Epithelial cell of prostate (primary cell): ENCODE results near the gene STUB1.

ENCODE experiments used
- DNase-seq: peaks from one replicate; pipeline ENCODE4 v3.0.0-alpha.2; 2011; ENCODE audit warnings: low read depth, low spot score
- H3K27ac ChIP-seq: fragments of 450-650 bp; 2 replicates; pipeline ENCODE4 v1.5.1; 2017; ENCODE audit warnings: mild to moderate bottlenecking

The STUB1 gene

DNA sequence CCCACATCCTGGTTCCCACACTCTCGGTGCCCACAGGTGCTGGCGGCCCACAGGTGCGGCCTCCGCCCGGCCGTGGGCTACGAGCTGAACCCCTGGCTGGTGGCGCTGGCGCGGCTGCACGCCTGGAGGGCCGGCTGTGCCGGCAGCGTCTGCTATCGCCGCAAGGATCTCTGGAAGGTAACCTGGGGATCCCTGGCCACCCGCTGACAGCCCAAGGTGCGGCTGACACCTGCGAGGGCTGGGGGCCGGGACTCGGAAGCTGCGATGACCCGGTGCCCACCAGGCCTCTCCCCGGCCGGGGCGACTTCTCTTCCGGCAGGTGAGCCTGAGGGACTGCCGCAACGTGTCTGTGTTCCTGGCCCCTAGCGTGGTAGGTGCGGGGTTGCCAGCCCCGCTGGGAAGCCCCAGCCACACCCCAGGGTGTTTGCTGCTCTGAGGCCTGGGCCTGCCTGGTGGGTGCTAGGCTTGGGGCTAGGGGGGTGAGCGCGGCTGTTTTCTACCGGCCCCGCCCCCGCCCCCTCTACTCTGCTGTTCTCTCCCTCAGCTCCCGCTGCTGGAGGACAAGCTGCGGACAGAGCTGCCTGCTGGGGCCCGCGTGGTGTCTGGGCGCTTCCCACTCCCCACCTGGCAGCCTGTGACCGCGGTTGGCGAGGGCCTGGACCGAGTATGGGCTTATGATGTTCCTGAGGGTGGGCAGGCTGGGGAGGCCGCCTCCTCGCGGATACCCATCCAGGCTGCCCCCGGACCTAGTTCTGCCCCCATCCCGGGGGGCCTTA lies 41.7 kb downstream of the STUB1 start:
- no peak for DNase-seq
- peak overlapping the region; percentile 78 for H3K27ac ChIP-seq

DNA sequence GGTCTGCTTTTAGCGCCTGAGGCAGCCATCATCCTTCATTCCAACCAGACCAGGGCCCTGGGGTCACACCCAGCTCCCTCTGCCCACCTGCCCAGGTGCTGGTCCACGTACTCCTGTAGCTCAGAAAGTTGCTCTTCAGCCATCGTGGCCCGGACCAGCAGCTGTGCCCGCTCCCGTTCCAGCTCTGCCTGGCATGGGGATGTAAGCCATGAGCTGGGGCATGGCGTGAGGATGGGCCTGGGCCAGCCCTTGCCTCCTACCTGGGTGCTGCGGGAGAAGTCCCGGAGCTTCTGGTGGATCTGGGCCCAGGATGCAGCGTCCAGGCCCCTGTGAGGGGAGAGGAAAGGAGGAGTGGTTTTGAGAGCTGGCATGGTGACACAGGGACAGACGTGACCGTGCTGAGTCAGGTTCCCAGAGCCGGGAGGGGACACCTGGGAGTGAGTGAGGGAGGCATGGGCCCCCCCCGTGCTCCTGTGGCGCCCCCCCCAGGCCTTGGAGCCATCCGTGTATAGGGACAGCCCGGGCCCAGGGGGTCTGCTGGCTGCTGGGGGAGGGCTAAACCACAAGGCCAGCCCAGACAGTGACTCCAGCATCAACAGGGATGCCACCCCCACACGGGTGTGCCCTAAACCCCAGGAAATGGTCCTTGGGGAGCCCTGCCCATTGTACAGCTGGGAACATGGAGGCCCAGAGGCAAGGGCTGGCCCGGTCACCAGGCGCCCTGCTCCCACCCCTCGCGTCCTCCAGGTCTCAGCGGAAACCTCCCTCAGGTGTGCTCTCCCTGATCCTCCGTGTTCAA lies 42.8 kb downstream of the STUB1 start:
- no peak for DNase-seq
- no peak overlapping the region for H3K27ac ChIP-seq

DNA sequence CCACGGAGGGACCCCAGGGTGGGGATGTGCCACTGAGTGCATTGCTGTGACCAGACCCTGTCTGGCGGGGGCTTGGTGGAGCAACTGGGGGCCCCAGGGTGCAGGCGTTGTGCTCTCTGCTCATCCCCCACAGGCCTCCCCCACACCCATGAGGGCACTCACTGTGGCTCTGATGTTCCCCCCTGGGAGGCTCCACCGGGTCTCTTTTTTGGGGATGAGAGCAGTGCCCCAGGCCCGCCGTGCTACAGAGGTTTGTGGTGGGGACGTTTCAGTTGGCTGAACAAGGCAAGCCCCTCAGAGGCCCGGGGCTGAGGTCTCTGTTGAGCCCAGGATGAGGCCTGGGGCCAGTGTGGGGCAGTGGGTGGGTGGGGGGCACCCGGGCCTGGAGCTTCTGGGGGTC lies 43.5 kb downstream of the STUB1 start:
- no peak overlapping the region for H3K27ac ChIP-seq
- no peak for DNase-seq

GRCh38 chr16:724188-725040 lies 44.2 kb downstream of the STUB1 start:
- no peak overlapping the region for H3K27ac ChIP-seq
- DNase-seq, result no peak

DNA sequence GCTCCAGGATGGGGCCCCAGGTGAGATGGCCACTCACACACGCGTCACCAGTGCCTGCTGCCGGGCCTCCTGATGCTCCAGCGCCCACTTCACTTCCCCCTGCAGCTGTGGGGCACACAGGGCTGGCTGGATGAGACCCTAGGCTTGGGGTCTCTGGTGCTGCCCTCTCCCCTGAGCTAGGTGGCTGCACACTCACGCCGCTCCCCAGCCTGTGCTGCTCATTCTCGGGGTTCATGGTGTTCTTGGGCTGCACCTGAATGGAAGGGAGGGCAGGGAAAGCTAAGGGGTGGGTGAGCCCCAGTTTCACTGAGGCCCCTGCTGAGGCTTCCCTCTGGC lies 44.8 kb downstream of the STUB1 start:
- no peak for DNase-seq
- H3K27ac ChIP-seq, result no peak overlapping the region

GRCh38 chr16:725463-726187 lies 45.4 kb downstream of the STUB1 start:
- no peak overlapping the region for H3K27ac ChIP-seq
- no peak for DNase-seq

DNA sequence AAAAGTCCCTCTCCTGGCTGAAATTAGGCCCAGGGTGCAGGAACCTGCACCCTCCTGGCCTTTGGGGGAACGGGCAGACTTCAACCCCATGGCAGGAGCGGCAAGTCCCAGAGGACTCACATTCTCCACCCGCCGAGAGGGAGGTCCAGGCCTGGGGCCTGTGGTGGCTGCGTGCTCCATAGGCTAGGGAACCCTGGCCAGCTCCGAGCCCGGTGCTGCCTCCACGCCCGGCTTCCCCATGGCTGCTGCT lies 45.9 kb downstream of the STUB1 start:
- no peak for DNase-seq
- no peak overlapping the region for H3K27ac ChIP-seq

DNA sequence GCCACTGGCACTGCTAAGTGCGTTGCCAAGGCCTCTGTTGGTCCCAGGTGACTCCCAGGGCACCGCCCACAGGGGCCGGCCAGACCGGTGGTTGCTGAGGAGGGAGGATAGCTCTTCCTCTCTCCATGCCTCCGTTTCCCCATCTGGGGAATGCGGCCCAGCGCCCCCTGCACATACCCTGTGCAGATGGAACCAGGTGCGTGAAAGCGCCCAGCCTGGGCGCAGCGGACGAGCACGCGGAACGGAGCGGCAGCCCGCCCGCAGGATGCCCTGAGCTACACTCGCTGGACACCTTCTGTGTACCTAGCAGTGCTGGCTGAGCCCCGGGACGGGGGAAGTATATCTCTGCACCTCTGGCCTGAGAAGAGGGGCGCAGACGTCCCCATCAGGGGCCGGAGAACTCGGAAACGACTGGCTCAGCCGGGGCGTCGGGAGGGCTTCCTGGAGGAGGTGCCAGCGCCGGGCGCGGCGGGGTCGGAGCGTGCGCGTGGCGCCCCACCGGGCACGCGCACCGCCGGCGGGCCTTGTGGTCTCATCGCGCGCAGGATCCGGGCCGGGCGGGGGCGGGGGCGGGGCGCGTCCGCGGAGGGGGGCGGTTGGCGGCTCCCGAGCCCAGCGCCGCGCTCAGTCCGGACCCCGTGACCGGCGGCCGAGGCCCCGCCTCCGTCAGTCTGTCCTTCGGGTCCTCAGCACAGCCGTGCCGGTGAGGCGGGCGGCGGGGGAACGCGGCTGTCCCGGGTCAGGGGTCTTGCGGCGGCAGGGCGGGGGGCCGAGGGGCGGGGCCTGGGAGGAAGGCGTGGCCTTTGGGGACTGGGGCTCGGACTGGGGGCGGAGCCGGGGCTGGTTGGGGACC lies 46.5 kb downstream of the STUB1 start, which contains the start of the genes CCDC78 and HAGHL:
Gene CCDC78, minus strand, starts transcription at position 6 of the 853 bp plus-strand sequence. CDS start 76 bp downstream, outside the sequence.
Gene HAGHL, plus strand, starts transcription at position 669 of the 853 bp plus-strand sequence. CDS start 404 bp downstream, outside the sequence.
- H3K27ac ChIP-seq, result peak within 1 kb of the TSS; percentile 45
- no peak for DNase-seq

GRCh38 chr16:727291-727977 lies 47.2 kb downstream of the STUB1 start:
- DNase-seq, result no peak
- peak overlapping the region; percentile 45 for H3K27ac ChIP-seq

DNA sequence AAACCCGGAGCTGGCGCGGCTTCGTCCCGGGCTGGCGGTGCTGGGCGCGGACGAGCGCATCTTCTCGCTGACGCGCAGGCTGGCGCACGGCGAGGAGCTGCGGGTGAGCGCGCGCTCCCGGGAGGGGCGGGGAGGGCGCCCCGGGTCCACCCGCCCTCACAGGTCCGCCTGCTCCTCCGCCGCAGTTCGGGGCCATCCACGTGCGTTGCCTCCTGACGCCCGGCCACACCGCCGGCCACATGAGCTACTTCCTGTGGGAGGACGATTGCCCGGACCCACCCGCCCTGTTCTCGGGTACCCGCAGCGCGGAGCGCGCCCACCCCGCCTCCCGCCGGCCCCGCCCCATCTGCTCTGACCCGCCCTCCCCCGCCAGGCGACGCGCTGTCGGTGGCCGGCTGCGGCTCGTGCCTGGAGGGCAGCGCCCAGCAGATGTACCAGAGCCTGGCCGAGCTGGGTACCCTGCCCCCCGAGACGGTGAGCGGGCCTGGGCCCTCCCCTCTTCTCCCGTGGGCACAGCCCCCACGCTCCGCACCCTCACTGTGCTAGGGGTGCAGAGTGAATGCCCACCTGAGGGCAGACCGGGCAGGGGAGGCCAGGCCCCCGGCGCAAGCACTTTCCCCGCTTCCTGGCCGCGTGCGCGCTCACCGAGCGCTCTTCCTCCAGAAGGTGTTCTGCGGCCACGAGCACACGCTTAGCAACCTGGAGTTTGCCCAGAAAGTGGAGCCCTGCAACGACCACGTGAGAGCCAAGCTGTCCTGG lies 48.1 kb downstream of the STUB1 start:
- peak overlapping the region; percentile 45 for H3K27ac ChIP-seq
- DNase-seq, result peak; percentile 41

GRCh38 chr16:728890-729744 lies 48.9 kb downstream of the STUB1 start:
- no peak overlapping the region for H3K27ac ChIP-seq
- DNase-seq, result no peak

GRCh38 chr16:729768-730665 lies 49.8 kb downstream of the STUB1 start:
- no peak for DNase-seq

DNA sequence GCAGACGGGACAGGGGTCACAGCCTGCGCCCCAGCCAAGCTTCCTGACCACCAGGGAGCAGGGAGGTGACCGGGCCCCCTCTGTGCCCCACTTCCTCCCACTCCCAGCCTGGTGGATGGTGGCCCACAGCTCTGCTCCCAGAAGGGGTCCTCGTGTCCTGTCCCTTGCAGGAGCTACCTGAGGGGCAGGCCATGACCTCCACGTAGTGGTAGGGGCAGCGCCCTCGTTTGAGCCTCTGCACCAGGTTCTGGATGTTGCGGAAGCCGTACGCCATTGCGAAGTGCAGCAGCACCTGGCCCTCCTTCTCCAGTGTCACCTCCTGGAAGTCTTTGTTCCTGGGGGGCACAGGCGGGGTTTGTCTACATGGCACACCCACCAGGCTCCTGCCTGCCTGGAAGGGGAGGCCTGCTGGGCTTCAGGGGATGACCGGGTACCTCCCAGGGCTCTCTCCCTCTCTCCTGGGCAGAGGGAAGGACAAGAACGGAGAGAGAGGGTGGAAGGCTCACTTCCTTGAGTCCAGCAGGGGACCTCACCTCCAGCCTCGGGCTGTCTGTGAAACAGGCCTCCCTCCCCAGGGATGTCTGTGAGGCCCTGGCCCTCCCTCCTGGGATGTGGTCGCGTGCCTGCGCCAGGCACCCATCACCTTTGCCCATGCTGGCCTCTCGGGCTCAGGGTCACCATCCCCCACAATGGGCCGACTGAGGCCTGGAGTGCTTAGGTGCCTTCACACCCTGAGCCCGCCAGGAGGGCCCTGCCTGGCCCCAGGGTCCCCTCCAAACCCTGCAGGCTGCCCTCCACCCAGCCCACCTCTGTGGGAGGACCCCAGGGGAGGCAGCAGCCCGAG lies 50.7 kb downstream of the STUB1 start:
- no peak for DNase-seq
- H3K27ac ChIP-seq, result no peak overlapping the region

More at GRCh38 chr16:729768-730665, 49.8 kb downstream of the STUB1 start:
- no peak overlapping the region for H3K27ac ChIP-seq

DNA sequence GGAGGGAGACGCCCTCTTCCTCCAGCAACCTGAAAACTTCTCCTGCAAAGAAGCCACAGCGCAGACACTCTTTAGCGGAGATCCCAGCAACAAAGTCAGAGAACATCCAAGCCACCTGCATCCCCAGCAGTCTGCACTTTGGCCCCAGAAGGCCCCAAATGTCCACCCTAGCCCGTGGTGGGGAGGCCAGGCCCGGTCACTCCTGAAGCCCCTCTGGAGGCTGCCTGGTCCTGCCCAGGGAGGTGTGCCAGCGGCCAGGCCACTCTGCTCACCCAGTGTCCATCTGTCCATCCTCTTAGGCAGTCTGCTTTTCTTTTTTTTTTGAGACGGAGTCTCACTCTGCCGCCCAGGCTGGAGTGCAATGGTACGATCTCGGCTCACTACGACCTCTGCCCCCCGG lies 52.1 kb downstream of the STUB1 start:
- no peak overlapping the region for H3K27ac ChIP-seq
- no peak for DNase-seq
